H1 (cell line): Measurements from ENCODE around the gene STXBP4.

Source experiments
- ATF3 ChIP-seq: IDR thresholded peaks from 2 replicates; pipeline ENCODE4 v1.6.1; 2011; ENCODE audit warnings: low read depth, mild to moderate bottlenecking, low read length; ENCODE audit not compliant: insufficient read depth
- BCL11A ChIP-seq, 2 experiments: IDR thresholded peaks; one replicate each; pipeline ENCODE4 v1.6.1; 2011; ENCODE audit warnings: low read depth in 2 of 2, low read length in 2 of 2, mild to moderate bottlenecking in 2 of 2
- CHD2 ChIP-seq: IDR thresholded peaks from 2 replicates; pipeline ENCODE4 v1.6.1; 2012; ENCODE audit warnings: low read length, improper control_type of control experiment
- CTCF ChIP-seq, 3 experiments: IDR thresholded peaks; 1 replicate in 2 of 3; 2 replicates in 1 of 3; pipeline versions ENCODE4 v1.5.1 to v1.6.1; 2011; ENCODE audit warnings: low read length in 3 of 3, mild to moderate bottlenecking in 3 of 3, inconsistent platforms in 2 of 3, low read depth in 1 of 3, moderate library complexity in 1 of 3; ENCODE audit not compliant: insufficient read depth in 1 of 3; ENCODE audit errors: control extremely low read depth in 1 of 3
- EP300 ChIP-seq, 2 experiments: IDR thresholded peaks; 1 replicate in 1 of 2; 2 replicates in 1 of 2; pipeline ENCODE4 v1.6.1; 2011 to 2012; ENCODE audit warnings: low read depth in 2 of 2, low read length in 2 of 2, mild to moderate bottlenecking in 2 of 2, borderline replicate concordance in 1 of 2, inconsistent platforms in 1 of 2, moderate library complexity in 1 of 2
- EZH2 ChIP-seq: fragments of 200-600 bp; sonication (generic); IDR thresholded peaks from 2 replicates; pipeline ENCODE4 v1.7.1; 2012; ENCODE audit warnings: low read depth, mild to moderate bottlenecking, moderate library complexity, low read length, inconsistent platforms; ENCODE audit not compliant: severe bottlenecking
- KDM1A ChIP-seq: fragments of 200-600, 300-600 bp; sonication (generic); IDR thresholded peaks from 2 replicates; pipeline ENCODE4 v1.7.1; 2016; ENCODE audit warnings: mild to moderate bottlenecking, low read length, borderline replicate concordance
- PHF8 ChIP-seq: fragments of 200-600 bp; sonication (generic); conservative IDR thresholded peaks from 2 replicates; pipeline ENCODE4 v1.7.1; 2012; ENCODE audit warnings: low read depth, mild to moderate bottlenecking, inconsistent platforms, low read length, moderate library complexity
- POLR2A ChIP-seq, 2 experiments: IDR thresholded peaks; 1 replicate in 1 of 2; 2 replicates in 1 of 2; pipeline ENCODE4 v1.6.1; 2011; ENCODE audit warnings: low read depth in 2 of 2, low read length in 2 of 2, mild to moderate bottlenecking in 2 of 2; ENCODE audit errors: control extremely low read depth in 1 of 2
- POLR2AphosphoS5 ChIP-seq: IDR thresholded peaks from 2 replicates; pipeline ENCODE4 v1.6.1; 2011; ENCODE audit warnings: low read depth, low read length
- RFX5 ChIP-seq: IDR thresholded peaks from 2 replicates; pipeline ENCODE4 v1.6.1; 2011; ENCODE audit warnings: low read depth, low read length, improper control_type of control experiment, borderline replicate concordance
- SRF ChIP-seq: IDR thresholded peaks from 2 replicates; pipeline ENCODE4 v1.6.1; 2011; ENCODE audit warnings: mild to moderate bottlenecking, low read depth, low read length, moderate library complexity
- TAF1 ChIP-seq: IDR thresholded peaks from 2 replicates; pipeline ENCODE4 v1.6.1; 2011; ENCODE audit warnings: mild to moderate bottlenecking, low read depth, low read length
- YY1 ChIP-seq: IDR thresholded peaks from 2 replicates; pipeline ENCODE4 v1.6.1; 2011; ENCODE audit warnings: low read depth, mild to moderate bottlenecking, low read length

- TF ChIP-seq CTCF (IDR thresholded peaks at IDR 0.05; ENCODE audit: control extremely low read depth in 1 of 3, insufficient read depth in 1 of 3, low read depth in 1 of 3, low read length in 3 of 3) (no peak), POLR2A (IDR thresholded peaks at IDR 0.05; ENCODE audit: control extremely low read depth in 1 of 2, low read depth in 2 of 2, low read length in 2 of 2) (no peak), CHD2 (no peak), TAF1 (no peak), YY1 (no peak), POLR2AphosphoS5 (no peak), EZH2 (no peak), RFX5 (no peak), SRF (no peak), EP300 (IDR thresholded peaks at IDR 0.05; ENCODE audit: borderline replicate concordance in 1 of 2, low read depth in 2 of 2, low read length in 2 of 2) (no peak), PHF8 (no peak), KDM1A (no peak), BCL11A (IDR thresholded peaks at IDR 0.05; ENCODE audit: low read depth in 2 of 2, low read length in 2 of 2) (no peak), ATF3 (no peak)
Measured at GRCh38 chr17:55171634-55172328, 203.2 kb downstream of the STXBP4 start.
